GM18511 (cell line): ENCODE measurements around the gene HOXC4.
"Not testable (repeated sequence)": the region's sequence is repeated elsewhere in the genome, so short reads cannot be mapped to it uniquely, and the experiment has no call there.

Experiments
- ATAC-seq: cut with Tn5 transposase; IDR thresholded peaks from one replicate; pipeline ENCODE4 v1.9.1; 2021; ENCODE audit warnings: mild to moderate bottlenecking, moderate library complexity; ENCODE audit not compliant: unreplicated experiment

HOXC4 gene

GRCh38 chr12:54081581-54082396, 28.2 kb downstream of the HOXC4 start:
- not testable (repeated sequence) for ATAC-seq

- no peak for ATAC-seq
Measured at GRCh38 chr12:54082397-54082892, 28.8 kb downstream of the HOXC4 start.

- ATAC-seq, result not testable (repeated sequence)
Measured at GRCh38 chr12:54088011-54088410, 34.4 kb downstream of the HOXC4 start.

- not testable (repeated sequence) for ATAC-seq
Measured at GRCh38 chr12:54089465-54089864, 35.8 kb downstream of the HOXC4 start.

GRCh38 chr12:54090312-54090711, 36.7 kb downstream of the HOXC4 start:
- ATAC-seq, result not testable (repeated sequence)

- not testable (repeated sequence) for ATAC-seq
Measured at GRCh38 chr12:54092943-54093342, 39.3 kb downstream of the HOXC4 start.

GRCh38 chr12:54095928-54096327, 42.3 kb downstream of the HOXC4 start:
- ATAC-seq, result not testable (repeated sequence)

GRCh38 chr12:54098644-54099043, 45.0 kb downstream of the HOXC4 start:
- not testable (repeated sequence) for ATAC-seq

GRCh38 chr12:54100588-54100987, 47.0 kb downstream of the HOXC4 start:
- not testable (repeated sequence) for ATAC-seq

- not testable (repeated sequence) for ATAC-seq
Measured at GRCh38 chr12:54102223-54102622, 48.6 kb downstream of the HOXC4 start.

GRCh38 chr12:54103827-54104226, 50.2 kb downstream of the HOXC4 start:
- ATAC-seq, result not testable (repeated sequence)
